Stimulated activated CD8-positive, alpha-beta memory T cell treated with anti-CD3 and anti-CD28 coated beads, Interleukin-4, amount 100 ng/mL, for 24 hours (primary cell): ENCODE results near the gene RERE.
"Not testable (repeated sequence)": the region's sequence is repeated elsewhere in the genome, so short reads cannot be mapped to it uniquely, and the experiment has no call there.

Source experiments
- DNase-seq: peaks from one replicate; pipeline ENCODE4 v3.0.0-alpha.2; 2020; ENCODE audit warnings: low read depth

Gene RERE

DNA sequence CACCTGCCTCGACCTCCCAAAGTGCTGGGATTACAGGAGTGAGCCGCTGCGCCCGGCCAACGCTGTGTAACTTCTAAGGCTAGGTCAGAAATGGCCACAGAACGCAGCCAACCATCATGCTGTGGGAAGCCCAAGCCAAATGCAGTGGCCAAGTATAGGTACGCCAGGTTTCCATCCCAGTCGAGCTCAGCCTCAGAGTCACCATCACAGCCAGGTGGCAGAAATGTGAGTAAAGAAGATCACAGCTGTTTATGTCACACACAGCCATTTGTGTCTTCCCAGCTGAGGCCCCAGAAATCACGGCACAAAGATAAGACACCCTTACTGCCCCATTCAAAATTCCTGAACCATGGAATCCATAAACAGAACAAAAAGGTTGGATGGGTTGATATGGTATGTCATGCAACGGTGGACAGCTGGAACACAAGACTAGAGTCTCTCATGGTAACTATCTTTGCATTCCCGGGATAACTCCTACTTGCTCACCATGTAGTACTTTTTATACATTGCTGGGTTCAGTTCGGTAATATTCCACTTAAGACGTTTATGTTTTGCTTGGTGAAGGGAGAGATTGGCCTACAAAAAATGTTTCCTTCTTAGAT, 415.2 kb downstream of the RERE start:
- DNase-seq = no peak

DNA sequence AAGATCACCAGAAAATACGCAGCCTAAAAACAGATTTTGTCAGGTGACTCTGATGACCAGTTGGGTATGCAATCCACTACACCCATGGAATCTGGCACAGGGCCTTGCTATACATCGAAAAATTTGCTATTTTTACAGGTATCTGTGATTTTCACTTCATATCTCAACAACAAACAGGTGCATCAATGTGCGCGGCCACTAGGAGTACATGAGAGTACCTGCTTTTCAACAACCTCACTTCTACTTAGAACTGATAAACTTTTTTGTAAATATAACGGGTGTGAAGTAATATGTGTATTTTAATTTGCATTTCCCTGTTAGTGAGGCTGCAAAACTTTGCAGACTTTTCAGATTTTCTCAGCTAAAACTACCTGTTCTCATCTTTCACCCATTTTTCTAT, 418.8 kb downstream of the RERE start:
- DNase-seq = no peak

DNA sequence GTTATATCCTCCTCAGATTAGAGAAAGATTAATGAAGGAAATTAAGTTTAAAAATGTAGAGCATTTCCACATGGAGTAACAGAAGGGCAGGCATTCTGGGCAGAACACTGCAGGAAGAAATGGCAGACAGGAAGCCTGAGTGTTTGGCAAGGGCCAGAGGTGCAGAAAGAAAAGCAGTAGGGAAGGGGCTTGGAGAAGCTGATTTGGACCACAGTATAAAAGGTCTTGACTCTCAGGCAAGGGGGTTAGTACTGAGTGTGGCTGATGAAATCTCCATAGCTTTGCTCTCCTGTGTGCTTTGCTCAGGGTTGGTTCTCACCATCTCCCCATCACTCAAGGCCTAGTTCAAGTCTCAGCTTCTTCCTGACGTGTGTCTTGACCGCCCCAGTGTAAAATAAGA, 419.4 kb downstream of the RERE start:
- DNase-seq = no peak

DNA sequence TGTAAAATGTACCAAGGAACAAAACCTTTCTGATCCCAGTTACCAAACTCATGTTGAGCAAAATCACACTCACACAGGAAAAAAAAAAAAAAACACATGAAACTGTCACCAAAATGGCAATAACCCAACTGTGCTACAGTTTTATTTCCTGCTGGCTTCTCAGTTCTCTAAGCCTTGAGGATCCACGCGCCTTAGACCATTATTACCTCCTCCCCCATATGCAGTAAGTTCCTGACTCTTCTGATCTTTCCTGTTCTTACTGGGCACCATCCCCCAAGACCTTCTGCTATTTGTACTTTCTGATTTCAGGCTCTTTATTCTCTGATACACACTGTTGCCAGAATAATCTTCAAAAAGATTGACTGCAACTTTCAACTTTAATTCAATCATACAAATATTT, 419.9 kb downstream of the RERE start:
- DNase-seq = no peak

DNA sequence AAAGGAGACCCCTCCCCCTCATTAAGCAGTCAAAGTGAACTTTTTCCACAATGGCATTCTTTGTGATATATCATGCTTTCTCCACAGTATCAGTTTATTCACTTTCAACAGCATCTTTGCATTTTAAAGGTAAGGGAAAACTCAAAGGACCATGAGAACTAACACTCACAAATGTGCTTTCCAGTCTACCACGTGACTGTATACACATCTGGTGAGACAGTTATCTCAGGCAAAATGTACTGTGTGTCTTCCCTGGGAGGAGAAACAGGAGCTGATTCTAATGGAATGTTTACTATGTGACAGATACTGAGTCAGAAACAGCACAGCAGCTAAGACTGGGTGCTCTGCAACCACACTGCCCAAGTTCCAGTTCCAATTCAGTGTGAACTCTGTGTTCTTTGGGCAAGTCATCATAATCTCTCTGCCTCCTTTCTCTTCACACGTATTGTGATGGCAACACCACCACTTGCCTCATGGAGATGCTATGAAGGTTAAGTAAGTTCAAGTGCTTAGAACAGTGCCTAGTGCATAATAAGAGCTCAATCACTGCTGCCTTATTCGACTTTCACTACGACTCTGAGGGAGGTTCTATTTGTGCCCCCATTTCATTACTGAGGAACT, 420.5 kb downstream of the RERE start:
- no peak for DNase-seq

DNA sequence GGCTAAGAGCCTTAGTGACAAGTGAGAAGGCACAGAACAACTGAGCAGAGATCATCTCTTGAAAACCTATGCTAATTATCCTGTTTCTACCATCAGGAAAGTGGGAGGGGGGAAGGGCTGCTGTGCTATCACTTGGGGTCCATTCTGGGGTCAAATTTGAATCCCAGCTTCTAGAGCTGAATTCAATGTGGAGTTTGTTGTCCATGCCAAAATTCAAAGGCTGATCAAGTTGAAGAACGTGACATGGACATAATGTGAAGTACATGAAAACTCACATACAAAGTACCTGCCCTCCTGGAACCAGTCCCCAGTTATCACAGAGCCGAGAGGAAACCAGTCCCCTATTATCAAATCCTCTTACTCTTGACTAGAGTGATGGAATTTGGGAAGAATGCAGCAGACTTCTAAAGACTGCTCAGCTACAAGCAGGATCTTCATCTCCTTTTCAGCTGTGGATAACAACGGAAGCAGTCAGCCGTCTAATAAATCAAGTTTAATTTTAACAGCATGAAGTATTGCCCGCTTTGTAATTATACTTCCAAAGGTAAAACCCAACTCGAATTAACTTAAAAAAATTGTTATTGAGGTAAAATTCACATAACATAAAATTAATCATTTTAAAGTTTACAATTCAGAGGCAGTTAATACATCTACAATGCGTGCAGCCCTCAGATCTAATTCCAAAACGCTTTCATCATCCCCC, 421.2 kb downstream of the RERE start:
- DNase-seq = no peak

DNA sequence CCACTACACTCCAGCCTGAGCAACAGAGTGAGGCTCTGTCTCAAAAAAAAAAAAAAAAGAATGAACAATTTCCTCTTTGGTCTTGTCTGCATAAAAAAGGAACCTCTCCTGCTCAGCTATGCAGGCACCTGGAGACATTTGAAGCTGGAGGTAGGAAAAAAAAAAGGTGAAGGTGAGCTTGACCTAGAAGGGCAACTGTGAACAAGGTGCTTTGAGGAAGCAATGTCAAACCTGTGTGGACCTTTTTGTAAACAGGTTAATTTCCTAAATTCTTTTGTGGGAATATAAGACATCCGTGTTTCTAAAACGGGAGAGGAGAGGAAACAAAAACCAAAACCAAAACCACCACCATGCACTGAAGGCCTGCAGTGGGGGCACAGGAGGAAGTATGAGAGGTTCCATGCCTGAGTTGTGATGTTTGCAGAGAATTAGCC, 422.0 kb downstream of the RERE start:
- no peak for DNase-seq

DNA sequence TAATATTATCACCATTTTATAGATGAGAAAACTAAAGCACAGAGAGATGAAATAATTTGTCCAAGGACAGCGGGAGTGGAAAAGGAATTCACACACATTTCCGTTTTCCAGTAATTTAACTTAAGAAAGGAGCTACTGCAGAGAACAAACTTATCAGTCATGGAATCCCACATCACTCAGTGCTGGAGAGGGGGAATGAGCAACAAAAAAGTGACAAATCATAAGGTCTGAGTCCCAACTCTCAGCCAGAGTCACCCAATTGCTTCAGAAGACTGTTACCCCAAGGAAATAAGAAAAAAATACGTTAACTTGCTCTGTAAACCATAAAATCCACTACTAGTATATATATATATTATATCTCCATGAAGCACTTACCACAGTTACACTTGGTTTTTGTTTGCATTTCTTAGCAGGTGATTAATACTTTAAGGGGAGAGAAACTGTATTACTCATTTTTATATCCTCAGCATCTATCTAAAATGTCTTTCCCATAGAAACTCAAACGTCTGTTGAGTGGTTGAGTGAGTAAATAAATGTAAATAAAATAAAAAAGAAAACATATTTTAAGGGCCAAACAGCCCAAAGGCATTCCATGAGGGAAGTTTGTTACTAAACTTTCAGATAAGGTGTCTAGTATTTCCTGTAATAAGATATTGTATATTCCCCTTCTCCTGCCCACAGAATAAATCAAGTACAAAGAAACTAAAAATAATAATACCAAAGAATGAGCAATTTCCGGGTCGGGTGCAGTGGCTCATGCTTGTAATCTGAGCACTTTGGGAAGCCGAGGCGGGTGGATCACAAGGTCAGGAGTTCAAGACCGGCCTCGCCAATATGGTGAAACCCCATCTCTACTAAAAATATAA, 422.8 kb downstream of the RERE start:
- no peak for DNase-seq

DNA sequence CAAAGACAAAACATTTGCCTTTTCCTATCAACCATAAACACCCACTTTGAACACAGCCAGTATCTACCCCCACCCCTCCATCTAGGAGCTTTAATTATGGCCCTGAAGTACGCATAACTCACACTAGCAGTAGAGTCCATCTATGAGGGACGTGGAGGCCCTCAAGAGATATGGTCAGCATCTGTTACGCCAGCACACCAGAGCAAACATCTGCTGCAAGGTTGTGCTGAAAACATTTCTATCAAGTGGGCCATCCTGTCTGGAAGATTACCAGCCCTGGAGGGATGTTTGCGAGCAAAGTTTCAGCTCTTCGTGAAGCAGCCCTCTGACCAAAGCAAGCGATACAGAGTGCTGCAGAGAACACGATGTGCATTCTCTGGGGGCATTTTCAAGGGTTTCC, 424.9 kb downstream of the RERE start:
- DNase-seq = no peak

DNA sequence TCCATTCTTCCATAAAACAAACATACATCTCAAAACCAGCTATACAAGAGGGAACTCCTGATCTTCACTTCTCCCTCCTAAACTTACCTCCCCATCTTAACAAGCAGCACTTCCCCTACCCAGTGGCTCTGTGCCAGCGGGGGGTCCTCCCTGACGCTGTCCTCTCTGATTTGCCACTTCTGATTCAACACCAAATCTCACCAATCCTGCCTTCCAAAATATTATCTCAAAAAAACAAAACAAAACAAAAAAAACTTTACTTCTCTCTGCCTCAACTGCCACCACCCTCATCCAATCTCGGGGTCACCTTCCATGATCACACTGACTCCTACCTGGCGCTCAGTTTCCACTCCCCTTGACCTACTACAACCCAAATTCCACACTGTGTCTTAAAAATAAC, 426.7 kb downstream of the RERE start:
- no peak for DNase-seq

DNA sequence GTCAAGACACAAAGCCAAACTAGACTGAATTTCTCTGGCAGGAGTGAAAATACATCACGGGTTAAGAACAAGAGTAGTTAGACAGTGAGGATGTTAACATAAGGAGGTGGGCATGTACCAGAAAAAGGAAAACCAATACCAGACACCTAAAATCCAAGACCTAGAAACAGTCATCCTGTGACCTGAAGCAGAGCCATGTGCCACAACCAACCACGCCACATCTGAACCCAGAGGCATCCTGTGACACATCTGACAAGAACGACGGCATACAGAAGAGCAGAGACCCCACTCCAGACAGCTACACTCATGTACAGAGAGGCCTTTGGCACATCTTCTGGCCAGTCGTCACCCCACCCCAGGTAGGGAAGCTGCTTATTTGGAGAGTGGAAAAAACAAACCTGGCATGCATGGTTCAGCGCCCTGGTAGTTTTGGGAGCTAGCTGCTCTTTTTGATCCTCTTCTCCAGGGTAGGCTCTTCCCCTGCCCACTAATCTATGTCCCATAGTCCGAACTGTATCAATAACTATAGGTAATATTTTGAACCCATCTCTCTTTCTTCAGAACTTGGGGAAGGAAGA, 427.4 kb downstream of the RERE start:
- no peak for DNase-seq

DNA sequence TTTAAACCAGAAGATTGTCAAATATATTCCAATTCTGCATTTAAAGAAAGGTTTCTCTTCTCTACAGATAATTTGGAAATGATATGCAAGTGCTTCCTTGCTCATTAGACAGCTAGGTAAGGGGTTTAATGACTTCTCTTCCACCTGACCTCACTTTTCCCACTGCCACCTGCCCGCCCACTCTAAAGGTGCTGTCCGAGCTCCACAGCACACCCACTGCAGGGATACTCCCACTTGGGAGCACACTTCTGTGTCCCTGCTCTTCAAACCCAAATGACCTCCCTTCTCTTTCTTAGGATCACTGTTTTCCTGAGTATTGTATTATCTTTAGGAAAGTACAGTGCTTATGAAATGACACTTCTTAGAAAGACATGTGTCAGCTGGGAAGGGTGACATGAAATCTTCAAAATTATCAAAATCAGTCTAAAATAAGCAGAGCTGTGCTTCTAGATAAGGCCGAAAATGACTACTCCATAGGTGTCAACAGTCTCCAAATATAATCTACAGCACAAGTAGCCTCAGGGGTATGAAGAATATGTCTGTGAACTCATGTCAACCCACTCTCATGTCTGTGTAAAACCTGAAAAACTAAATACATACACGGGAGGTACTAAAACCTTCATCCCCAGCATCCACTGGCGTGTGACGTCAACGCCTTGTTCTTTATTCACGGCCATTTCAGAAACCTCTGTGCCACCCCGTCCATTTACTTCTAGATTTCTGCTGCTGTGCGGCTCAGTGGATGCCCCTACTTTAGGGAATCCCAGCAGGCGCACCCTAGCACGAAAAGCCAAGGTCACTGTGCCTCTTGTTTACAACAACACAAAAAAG, 428.5 kb downstream of the RERE start:
- no peak for DNase-seq

DNA sequence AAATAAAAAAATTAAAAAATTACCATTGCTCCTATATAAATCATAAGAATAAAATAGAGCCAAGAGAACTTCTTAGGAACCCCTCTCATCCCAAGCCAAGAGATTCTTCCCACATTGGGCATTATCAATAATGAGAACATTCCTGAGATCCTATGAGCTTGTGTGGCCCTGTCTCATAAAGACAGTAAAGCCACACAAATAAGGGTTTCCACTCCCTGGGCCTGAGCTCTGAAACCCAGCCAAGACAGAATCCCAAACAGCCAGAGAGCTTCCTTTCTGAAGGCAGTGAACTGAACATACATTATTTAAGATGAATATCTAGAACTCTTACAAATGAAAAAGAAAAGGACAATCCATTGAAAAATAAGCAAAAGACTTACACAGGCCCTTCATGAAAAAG, 431.2 kb downstream of the RERE start:
- DNase-seq = no peak

DNA sequence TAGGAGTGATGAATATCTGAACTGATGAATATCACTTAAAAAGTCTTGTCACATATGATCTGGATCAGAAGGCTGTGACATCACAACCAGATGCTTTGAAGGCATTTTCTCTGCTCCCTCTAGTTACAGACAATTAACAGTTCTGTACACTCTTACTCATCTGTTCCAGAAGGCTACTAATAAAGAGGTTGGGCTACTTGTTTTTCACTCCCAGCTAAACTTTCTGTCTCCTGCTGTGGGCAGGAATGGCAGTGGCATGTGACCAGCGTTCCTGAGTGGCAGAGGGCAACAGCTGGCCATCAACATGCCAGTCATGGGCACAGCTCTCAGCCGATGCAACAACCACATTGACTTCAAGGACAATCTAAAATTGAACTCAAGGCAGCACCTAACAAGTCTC, 432.9 kb downstream of the RERE start:
- DNase-seq = no peak

DNA sequence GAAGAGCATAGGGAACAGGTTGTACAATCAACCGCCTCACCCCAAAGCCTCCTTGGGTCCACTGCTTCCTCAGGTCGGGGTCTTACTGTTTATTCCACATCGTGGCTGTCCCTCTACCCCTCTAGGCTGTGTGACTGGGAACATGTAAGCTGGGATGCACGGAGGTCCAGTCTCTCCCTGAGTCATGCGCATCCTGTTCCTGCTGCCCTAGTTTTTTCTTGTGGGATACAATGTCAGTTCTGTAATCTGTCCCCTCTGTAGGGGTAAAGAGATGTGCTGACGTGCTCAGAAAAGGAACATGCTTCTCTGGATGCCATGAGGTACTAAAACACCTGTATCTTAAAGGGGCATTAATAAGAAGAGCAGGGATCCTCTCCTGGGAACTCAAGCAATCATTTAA, 433.4 kb downstream of the RERE start:
- no peak for DNase-seq

DNA sequence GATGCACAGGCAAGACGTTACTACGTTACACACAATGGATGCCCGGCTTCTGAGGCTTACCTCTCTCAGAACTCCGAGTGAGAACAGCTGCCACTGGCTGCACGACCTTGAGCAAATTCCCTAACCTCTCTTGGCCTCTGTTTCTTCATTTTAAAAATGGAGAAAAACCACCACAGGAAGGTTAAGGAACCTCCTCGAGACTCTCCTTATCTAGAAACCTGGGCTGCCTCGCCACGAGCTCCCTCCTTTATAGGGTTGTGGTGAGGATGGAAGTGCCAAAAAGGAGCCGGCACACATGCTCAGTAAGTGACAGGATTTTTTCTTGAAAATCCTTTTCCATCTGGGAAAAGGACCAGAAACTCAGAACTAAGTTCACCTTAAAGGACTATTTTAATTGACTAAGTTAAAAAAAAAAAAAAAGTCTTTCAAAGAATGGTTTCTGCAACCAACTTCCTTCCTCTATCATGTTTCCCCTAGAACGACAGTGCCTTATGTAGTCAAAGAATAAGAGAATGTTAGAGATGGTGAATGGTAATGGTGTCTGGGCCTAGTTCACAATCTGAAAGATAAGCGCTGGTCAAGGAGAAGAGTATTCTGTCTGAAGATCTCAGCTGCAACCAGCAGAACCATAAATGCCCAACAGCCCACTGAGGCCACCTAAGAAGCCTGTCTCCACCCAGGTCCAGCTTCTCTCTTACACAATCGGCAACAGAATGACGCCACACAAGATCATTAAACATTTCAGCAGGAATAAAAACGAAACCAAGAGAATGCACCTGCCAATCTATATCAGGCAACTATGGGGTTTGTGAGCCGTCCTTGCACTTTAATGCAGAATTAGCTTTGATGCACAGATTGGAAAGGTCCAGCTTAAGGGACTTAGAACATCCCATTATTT, 434.6 kb downstream of the RERE start:
- DNase-seq = no peak

DNA sequence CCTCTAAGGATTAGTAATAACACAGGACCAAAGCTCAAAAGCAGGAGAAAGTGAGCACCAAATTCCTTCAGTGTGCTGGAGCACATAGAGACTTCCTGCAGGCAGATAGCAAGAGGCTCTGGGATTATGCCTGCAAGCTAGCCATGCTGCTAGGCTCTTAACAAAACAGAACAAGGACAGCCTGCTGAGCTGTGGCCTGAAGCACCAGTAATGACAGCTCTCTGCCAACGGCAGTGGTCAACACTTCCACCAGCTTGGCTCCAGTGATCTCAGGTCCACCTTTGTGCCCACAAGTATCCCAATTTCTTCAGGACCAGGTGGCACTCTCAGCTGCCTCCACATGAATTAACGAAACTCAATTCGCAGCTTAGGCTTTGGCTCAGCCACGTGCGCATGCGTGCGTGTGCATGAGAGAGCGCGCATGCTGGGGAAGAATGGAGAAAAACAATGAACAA, 435.4 kb downstream of the RERE start:
- no peak for DNase-seq

DNA sequence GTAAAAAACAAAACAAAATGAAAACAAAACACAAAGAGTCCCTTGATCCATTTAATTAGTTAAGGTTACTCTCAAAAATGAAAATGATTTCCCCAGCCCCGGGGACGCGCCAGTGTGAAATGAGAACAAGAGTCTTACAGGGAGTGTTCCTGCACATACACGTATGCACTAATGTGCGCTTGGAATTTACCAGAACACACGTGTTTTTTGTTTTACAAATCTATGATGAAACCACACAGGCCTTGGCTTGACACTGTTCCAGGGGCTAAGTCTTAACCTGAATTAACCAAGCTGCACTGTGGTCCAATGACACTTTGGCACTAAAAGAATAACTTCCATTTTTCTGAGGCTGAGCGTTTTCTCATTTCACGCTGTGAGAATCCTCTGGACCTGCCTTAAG, 435.8 kb downstream of the RERE start:
- no peak for DNase-seq

DNA sequence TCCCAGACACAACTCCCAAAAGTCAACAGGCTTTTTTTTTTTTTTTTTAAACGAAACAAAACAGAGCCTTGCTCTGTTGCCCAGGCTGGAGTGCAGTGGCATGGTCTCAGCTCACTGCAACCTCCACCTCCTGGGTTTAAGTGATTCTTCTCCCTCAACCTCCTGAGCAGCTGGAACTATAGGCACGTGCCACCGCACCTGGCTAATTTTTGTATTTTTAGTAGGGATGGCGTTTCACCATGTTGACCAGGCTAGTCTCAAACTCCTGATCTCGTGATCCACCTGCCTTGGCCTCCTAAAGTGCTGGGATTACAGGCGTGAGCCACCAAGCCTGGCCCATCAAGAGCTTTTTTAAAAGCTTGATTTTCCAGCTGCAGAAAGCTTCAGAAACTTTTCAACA, 437.1 kb downstream of the RERE start:
- not testable (repeated sequence) for DNase-seq

DNA sequence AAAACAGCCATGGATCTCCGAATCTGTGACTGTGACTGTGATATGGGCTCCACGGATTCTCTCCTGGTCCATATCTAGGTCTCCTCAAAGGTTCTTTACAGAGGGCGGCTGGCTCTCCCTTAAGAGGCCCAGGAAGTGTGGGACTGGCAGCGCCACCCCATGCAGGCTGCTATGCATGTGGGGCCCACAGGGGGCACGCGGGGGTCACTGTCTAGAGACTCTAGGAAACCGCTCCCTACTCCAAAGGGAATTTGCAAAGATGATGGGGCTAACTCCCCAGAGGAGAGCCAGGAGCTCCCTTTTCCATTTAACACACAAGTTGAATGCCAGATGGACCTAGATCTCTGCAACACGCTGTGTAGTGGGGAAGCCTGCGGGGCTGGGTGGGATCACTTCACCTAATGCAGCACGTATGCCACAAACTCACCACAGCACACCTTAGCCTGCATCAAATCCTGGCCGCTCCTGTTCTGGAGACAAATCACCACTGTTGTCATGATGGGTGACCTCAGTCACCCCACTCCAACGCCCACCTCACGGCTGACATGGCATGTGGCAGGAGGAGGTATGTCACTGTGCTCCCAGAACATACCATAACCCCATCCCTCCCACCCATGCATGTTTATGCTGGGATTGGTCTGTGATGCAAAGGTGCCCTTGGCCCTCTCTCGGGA, 437.8 kb downstream of the RERE start:
- no peak for DNase-seq
